Measurements from ENCODE around the gene RLN3.

DNA sequence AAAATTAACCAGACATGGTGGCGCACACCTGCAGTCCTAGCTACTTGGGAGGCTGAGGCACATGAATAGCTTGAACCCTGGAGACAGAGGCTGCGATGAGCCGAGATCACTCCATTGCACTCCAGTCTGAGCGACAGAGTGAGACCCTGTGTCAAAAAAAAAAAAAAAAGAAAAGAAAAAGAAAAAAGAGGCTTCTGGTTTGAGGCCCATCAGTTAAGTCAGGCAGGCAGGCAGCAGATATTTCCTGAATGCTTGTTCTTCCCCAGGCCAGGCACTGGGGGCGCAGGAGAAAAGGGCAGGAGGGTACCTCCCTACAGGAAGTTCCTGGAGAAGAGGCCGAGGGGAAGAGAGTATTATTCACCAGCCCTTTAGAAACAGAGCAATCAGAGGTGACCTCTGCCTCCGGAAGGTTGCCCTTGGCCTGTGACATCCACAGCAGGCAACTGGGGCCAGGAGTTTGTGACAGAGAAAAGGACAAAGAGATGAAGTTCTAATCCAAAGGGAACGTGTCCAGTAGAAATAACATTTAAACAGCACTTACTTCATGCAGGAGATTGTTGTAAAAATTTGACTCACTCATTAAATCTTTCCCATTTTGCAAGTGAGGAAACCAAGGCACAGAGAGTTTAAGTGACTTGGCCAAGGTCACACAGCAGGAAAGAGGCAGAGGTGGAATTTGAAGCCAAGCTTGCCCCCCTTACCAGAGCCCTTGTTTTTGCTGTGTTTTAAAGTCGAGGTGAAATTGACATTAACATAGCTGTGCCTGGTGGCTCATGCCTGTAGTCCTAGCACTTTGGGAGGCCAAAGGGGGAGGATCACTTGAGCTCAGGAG is 4.3 kb upstream of the RLN3 start:
- TF ChIP-seq, protein P1, sequence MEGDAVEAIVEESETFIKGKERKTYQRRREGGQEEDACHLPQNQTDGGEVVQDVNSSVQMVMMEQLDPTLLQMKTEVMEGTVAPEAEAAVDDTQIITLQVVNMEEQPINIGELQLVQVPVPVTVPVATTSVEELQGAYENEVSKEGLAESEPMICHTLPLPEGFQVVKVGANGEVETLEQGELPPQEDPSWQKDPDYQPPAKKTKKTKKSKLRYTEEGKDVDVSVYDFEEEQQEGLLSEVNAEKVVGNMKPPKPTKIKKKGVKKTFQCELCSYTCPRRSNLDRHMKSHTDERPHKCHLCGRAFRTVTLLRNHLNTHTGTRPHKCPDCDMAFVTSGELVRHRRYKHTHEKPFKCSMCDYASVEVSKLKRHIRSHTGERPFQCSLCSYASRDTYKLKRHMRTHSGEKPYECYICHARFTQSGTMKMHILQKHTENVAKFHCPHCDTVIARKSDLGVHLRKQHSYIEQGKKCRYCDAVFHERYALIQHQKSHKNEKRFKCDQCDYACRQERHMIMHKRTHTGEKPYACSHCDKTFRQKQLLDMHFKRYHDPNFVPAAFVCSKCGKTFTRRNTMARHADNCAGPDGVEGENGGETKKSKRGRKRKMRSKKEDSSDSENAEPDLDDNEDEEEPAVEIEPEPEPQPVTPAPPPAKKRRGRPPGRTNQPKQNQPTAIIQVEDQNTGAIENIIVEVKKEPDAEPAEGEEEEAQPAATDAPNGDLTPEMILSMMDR (conservative IDR thresholded peaks at IDR 0.05; ENCODE audit: low read length) = peak; percentile 64
- TF ChIP-seq EZH2phosphoT487 (IDR thresholded peaks at IDR 0.05; ENCODE audit: borderline replicate concordance) = no peak

Data from Loucy (cell line).